Mammary epithelial cell (primary cell): ENCODE results near the gene KDM5C.

ENCODE experiments used
- EZH2 ChIP-seq: IDR thresholded peaks from 2 replicates; pipeline ENCODE4 v1.6.1; 2012; ENCODE audit warnings: low read length, inconsistent platforms, borderline replicate concordance
- TF ChIP-seq, protein P1 (sequence below), 2 donors: IDR thresholded peaks in 1 of 2; conservative IDR thresholded peaks in 1 of 2; 2 replicates each; pipeline ENCODE4 v1.5.1; 2011 to 2012; ENCODE audit warnings: inconsistent platforms in 2 of 2, low read length in 2 of 2, mild to moderate bottlenecking in 2 of 2, control low read depth in 1 of 2, low read depth in 1 of 2; ENCODE audit not compliant: insufficient read depth in 1 of 2; ENCODE audit errors: extremely low read depth in 1 of 2

DNA sequence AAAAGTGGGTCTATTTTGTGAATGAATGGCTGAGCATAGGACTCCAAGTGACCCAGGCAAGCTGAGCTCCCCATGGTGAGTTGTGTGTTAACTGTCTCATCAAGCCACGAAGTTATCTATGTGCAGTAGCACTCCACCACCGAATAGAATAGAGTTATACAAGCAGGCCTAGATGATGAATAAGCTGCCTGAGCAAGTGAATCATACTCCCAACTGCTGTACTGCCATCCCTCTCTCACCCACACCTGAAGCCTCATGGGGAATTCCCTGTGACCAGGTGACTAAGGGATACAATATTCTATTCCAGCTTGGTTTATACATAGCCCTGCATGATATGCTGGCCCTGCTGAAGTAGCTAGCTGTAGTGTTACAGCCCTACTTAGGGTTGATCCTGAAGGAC, 38.7 kb downstream of the KDM5C start:
- TF ChIP-seq, protein P1, sequence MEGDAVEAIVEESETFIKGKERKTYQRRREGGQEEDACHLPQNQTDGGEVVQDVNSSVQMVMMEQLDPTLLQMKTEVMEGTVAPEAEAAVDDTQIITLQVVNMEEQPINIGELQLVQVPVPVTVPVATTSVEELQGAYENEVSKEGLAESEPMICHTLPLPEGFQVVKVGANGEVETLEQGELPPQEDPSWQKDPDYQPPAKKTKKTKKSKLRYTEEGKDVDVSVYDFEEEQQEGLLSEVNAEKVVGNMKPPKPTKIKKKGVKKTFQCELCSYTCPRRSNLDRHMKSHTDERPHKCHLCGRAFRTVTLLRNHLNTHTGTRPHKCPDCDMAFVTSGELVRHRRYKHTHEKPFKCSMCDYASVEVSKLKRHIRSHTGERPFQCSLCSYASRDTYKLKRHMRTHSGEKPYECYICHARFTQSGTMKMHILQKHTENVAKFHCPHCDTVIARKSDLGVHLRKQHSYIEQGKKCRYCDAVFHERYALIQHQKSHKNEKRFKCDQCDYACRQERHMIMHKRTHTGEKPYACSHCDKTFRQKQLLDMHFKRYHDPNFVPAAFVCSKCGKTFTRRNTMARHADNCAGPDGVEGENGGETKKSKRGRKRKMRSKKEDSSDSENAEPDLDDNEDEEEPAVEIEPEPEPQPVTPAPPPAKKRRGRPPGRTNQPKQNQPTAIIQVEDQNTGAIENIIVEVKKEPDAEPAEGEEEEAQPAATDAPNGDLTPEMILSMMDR (conservative IDR thresholded peaks at IDR 0.05 in 1 of 2, IDR thresholded peaks at IDR 0.05 in 1 of 2; ENCODE audit: extremely low read depth in 1 of 2, insufficient read depth in 1 of 2, low read depth in 1 of 2, low read length in 2 of 2): no peak
- no peak for TF ChIP-seq EZH2
